ENCODE results near the gene DNMT3A. TPM values are rescaled to one million over a fixed set of nuclear protein-coding genes. Genes with fewer than 3 reads are reported as not detected.

Gene DNMT3A
- total RNA-seq, 4 donors from 2014 or later, result 11.3 to 29.5 (median 16.9) TPM

- DNase-seq (ENCODE audit: extremely low spot score), result no peak
- no peaks in the 10 kb centered on the region for H3K27me3 ChIP-seq
- H3K27ac ChIP-seq (replicated peaks in 1 of 4), result no peak overlapping the region
- 45% methylated on average over 4 of the region's 4 CpGs for WGBS
- intact Hi-C loops (cut with DNase I), result loop anchor here (10.0 kb wide), 1 partner anchor 213 kb away; no protein-coding TSS in a partner anchor
- no peaks in the 10 kb centered on the region for H3K9me3 ChIP-seq
- no peaks in the 10 kb centered on the region for H3K36me3 ChIP-seq
- H3K4me1 ChIP-seq, result peaks cover 0 to 10% (median 4%) of the 10 kb centered on the region in 4 donors
- H3K4me3 ChIP-seq, result no peak overlapping the region
- TF ChIP-seq POLR2AphosphoS5 (IDR thresholded peaks at IDR 0.05) (no peak), POLR2A (IDR thresholded peaks at IDR 0.05; ENCODE audit: low read depth) (no peak), CTCF (IDR thresholded peaks at IDR 0.05) (no peak)
Measured at GRCh38 chr2:25198209-25198525, 143.6 kb downstream of the DNMT3A start.

GRCh38 chr2:25197336-25198208 is 144.2 kb downstream of the DNMT3A start:
- no peak for TF ChIP-seq EP300 (IDR thresholded peaks at IDR 0.05)
- TF ChIP-seq POLR2A (IDR thresholded peaks at IDR 0.05; ENCODE audit: low read depth), result no peak
- TF ChIP-seq POLR2AphosphoS5 (IDR thresholded peaks at IDR 0.05), result no peak
- Histone ChIP-seq H3K4me1 (peaks cover 0 to 10% (median 4%) of the 10 kb centered on the region in 4 donors), H3K36me3 (no peaks in the 10 kb centered on the region), H3K27ac (replicated peaks in 1 of 4) (no peak overlapping the region), H3K9me3 (no peaks in the 10 kb centered on the region), H3K4me3 (no peak overlapping the region), H3K27me3 (no peaks in the 10 kb centered on the region)
- WGBS, result 60% methylated on average over 12 of the region's 12 CpGs
- no peak for DNase-seq (ENCODE audit: extremely low spot score)
- intact Hi-C loops (cut with DNase I), result loop anchor here (10.0 kb wide), 1 partner anchor 213 kb away; no protein-coding TSS in a partner anchor

GRCh38 chr2:25194576-25195122 is 147.1 kb downstream of the DNMT3A start:
- Histone ChIP-seq H3K4me3 (no peak overlapping the region), H3K9me3 (no peaks in the 10 kb centered on the region), H3K27ac (replicated peaks in 1 of 4) (no peak overlapping the region), H3K4me1 (peaks cover 0 to 10% (median 4%) of the 10 kb centered on the region in 4 donors), H3K36me3 (no peaks in the 10 kb centered on the region), H3K27me3 (no peaks in the 10 kb centered on the region)
- DNase-seq (ENCODE audit: extremely low spot score), result no peak
- 89% methylated on average over 8 of the region's 9 CpGs for WGBS
- no peak for TF ChIP-seq CTCF (IDR thresholded peaks at IDR 0.05)
- TF ChIP-seq EP300 (IDR thresholded peaks at IDR 0.05), result no peak
- TF ChIP-seq POLR2AphosphoS5 (IDR thresholded peaks at IDR 0.05), result no peak
- TF ChIP-seq POLR2A (IDR thresholded peaks at IDR 0.05; ENCODE audit: low read depth), result no peak
- intact Hi-C loops (cut with DNase I), result loop anchor here (10.0 kb wide), 1 partner anchor 210 kb away; no protein-coding TSS in a partner anchor

- Histone ChIP-seq H3K9me3 (no peaks in the 10 kb centered on the region), H3K36me3 (no peaks in the 10 kb centered on the region), H3K4me3 (no peak overlapping the region), H3K27ac (replicated peaks in 1 of 4) (no peak overlapping the region), H3K27me3 (no peaks in the 10 kb centered on the region), H3K4me1 (no peaks in the 10 kb centered on the region)
- WGBS, result 90% methylated on average over 5 of the region's 5 CpGs
- intact Hi-C loops (cut with DNase I), result loop anchor here (10.0 kb wide), 1 partner anchor 206 kb away; no protein-coding TSS in a partner anchor
- TF ChIP-seq CTCF (IDR thresholded peaks at IDR 0.05) (no peak), EP300 (IDR thresholded peaks at IDR 0.05) (no peak)
- DNase-seq (ENCODE audit: extremely low spot score), result no peak
Measured at GRCh38 chr2:25190536-25190935, 151.2 kb downstream of the DNMT3A start.

GRCh38 chr2:25188405-25188804 is 153.3 kb downstream of the DNMT3A start:
- intact Hi-C loops (cut with DNase I), result no loop called here
- no peak overlapping the region for H3K27ac ChIP-seq (replicated peaks in 1 of 4)
- H3K9me3 ChIP-seq, result no peaks in the 10 kb centered on the region
- H3K36me3 ChIP-seq, result no peaks in the 10 kb centered on the region
- DNase-seq (ENCODE audit: extremely low spot score), result no peak
- H3K27me3 ChIP-seq, result no peaks in the 10 kb centered on the region
- 85% methylated on average over 4 of the region's 4 CpGs for WGBS
- H3K4me1 ChIP-seq, result no peaks in the 10 kb centered on the region
- no peak for TF ChIP-seq CTCF (IDR thresholded peaks at IDR 0.05)
- no peak for TF ChIP-seq POLR2A (IDR thresholded peaks at IDR 0.05; ENCODE audit: low read depth)
- no peak for TF ChIP-seq EP300 (IDR thresholded peaks at IDR 0.05)
- no peak for TF ChIP-seq POLR2AphosphoS5 (IDR thresholded peaks at IDR 0.05)
- H3K4me3 ChIP-seq, result no peak overlapping the region
